RPMI7951 (cell line): Measurements from ENCODE around the gene GPR135. TPM values are rescaled to one million over a fixed set of nuclear protein-coding genes. Genes with fewer than 3 reads are reported as not detected.

Experiments
- DNase-seq: peaks from one replicate; pipeline ENCODE4 v3.0.0-alpha.2; 2012; ENCODE audit warnings: low read depth
- total RNA-seq: library from RNA; depleted of rRNA; stranded (reverse); fragments of >200 nt; shearing (Covaris generic); gene quantifications from 2 replicates; pipeline ENCODE4 v1.2.3, GENCODE V29; 2014; rRNA removed

The GPR135 gene, protein sequence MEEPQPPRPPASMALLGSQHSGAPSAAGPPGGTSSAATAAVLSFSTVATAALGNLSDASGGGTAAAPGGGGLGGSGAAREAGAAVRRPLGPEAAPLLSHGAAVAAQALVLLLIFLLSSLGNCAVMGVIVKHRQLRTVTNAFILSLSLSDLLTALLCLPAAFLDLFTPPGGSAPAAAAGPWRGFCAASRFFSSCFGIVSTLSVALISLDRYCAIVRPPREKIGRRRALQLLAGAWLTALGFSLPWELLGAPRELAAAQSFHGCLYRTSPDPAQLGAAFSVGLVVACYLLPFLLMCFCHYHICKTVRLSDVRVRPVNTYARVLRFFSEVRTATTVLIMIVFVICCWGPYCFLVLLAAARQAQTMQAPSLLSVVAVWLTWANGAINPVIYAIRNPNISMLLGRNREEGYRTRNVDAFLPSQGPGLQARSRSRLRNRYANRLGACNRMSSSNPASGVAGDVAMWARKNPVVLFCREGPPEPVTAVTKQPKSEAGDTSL
- total RNA-seq: 0.48 and 0.68 TPM in 2 replicates

DNA sequence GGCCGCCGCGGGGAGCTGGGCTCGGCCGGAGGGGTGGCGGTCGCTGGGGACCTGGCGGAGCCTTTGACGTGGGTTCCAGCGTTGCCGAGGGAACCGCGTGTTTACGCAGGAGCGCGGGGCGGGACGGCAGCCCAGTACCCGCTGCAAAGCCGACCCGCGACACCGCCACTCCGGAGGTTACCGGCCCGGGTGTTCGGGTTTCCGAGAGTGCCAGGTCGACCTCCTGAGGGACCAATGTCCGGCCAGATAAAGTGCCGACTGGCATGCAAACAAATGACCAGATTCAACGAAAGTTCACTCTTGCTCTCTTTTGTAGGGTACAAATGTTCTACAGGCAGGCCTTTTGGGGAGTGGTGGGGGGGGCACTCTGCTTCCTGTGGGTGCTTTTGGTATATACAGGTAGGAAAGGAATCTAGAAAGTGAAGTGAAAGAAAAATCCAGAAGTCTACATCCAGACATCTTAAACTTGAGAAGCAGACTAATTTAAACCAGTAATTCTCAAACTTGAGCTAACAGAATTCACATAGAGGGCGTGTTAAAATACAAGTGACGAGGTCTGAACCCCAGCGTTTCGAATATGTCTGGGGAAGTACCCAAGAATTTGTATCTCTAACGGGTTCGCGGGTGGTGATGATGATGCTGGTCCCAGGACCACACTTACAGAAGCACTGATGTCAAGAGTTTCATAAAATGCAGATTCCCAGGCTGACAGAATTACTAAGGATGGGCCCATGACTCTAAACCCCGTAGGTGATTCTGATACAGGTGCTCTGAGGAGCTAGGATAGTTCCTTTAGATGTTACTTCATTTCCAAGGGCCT, at the start of gene GPR135:
GPR135 (minus strand) TSS at position 65 of the 820 bp plus-strand sequence. CDS start 154 bp downstream, outside the sequence.
- no peak for DNase-seq

DNA sequence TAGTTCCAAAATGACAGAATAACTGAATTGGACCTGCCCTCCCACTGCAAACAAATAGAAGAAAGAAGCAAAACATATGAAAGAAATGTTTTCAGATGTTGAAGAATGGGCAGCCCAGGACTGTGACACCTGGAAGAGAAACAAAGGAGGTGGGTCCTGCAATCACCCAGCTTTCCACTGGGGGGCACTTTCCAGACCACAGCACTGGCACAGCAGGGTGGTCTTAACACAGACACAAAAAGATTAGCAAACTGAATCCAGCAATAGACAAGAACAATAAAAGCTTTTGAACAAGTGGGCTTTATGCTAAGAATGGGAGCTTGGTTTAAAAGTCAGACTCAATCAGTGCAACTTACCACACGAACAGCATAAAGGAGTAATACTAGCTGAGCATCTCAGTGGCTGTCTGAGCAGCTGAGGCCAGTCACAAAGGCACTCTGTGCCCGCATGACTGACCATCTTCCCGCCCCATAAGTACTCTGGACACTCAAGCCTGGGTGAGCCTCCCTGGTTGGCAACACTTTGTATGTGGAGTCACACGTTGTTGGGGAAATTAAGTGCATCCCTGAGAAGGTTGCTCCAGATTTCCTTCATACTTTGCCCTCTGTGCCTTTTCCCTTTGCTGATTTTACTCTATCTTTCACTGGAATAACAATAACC, 46.9 kb upstream of the GPR135 start:
- DNase-seq: no peak

DNA sequence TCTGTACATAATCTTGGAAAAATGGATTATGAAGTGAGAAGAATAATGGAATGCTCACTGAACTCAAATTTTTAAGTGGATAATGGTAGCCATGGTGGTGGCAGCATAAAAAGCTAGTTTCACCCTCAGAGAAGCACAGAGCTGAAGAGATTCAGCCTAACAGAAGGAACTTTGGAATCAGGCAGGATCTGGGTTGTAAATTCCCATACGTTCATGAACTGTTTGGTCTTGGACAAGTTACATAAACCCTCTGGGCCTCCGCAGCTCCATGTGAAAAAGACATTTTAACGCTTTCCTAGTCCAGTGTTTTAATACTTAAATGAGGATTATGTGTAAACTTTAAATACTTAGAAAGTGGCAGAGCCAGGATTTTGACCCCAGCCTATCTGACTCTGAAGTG, 45.8 kb upstream of the GPR135 start:
- no peak for DNase-seq

DNA sequence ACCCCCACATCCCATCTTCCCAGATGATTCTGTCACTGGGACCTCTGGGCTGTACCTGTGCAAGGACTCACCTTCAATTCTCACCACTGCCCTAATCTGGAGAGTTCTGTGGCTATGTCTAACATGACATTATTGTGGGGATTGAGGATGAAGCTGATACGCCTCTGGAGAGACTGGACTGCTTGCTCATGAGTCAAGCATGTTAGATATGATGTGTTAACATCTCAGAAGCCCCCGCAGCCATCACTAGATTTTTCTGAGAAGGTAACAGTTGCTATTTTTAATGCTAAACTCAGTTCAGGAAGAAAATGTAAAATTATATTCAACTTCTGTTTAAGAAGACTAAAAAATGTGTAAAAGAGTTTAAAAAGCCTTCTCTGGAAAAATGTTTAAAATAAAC, 44.8 kb upstream of the GPR135 start:
- no peak for DNase-seq

DNA sequence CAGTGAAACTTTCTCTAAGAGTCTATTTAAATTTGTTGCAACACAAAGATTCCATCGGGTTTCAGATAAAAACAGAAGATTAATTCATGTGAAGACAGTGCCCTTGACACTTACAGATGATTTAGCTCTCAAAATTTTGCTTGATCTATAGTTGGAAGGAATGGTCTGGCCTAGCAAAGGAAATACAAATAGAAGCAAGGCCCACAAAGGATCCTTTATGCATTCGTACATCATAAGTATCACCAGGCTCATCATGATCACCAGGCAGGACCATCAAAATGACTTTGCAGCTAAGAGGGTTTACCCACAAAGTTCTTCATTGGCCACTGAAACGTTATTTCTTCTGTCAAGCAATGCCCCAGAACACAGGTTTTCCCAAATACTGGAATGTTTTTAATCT, 43.9 kb upstream of the GPR135 start:
- no peak for DNase-seq

DNA sequence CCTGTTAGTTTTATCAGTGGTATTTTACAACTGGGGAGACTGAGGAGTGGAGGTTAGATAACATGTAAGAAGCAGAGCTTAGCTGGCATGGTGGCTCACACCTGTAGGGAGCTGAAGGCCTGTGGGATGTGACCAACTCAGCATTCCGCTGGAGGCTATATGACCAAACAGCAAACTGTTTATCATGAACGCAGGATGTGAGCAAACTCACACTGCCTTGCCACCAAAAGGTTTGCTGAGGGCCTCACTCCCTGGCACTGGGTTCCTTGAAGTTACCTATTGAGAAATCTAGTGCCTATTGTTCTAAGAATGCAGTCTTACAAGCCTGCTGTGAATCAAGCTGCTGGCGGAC, 42.5 kb upstream of the GPR135 start:
- no peak for DNase-seq

DNA sequence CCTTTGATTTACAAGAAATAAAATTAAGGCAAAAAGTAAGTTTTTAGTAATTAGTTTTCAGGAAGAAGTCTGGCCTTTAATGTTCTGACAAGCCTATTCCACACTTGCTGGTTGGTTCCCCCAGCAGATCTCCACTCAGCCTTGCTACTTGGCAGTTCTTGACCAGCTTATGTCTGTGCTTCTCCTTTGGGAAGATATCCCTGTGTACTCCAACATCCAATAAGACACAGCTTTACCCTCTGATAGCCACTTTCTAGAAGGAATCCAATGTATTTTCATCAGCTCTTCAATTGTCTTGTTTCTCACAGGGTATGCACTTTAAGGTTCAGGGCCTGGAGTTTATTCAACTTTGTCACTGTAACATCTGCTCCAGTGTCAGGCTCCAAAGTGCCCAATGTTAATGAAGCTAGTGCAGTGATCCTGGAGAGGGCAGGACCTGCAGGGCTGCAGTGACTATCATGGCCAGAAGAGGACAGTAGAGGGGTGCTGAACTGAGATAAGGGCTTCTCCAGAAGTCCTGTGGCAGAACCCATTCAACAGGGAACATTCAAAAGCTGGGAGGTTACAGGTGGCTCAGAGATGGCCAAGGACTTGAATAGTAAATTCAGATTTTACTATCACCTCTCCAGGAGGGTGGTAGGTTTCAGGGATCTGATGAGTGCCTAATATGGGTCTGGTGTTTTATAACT, 42.0 kb upstream of the GPR135 start:
- DNase-seq: peak; percentile 43

DNA sequence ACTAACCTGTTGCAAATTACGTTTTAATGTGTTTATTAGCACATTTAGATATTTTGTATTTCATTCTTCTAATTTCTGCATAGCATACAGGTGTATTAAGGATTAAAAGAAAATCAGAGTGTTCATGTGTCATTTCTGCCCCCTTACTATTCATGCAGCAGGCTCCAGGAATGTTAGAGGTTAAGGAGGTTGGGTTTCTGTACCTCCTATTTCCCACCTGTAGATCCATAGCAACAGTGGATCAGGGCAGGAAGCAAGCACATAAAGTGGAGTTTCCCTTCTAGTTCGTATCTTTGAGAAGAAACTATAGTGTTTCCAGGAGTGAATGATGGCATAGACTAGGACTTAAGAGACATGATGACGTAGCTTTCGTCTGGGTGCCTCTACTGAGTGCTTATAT, 38.1 kb upstream of the GPR135 start:
- DNase-seq: no peak

DNA sequence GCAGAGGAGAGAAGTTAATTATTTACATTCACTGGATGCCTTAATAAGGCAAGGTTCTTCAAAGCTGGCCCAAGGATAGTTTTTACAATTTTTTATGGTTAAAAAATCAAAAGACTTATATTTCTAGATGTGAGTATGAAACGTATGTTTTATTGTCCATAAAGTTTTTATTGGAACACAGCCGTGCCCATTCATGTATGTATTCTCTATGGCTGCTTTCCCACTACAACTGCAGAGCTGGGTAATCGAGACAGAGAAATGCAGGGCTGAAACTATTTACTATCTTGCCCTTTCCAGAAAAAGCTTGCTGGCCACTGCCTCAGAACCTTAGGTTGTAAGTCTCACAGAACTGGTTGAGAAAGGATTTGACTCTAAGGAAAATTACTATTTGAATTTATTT, 35.6 kb upstream of the GPR135 start:
- DNase-seq: no peak

DNA sequence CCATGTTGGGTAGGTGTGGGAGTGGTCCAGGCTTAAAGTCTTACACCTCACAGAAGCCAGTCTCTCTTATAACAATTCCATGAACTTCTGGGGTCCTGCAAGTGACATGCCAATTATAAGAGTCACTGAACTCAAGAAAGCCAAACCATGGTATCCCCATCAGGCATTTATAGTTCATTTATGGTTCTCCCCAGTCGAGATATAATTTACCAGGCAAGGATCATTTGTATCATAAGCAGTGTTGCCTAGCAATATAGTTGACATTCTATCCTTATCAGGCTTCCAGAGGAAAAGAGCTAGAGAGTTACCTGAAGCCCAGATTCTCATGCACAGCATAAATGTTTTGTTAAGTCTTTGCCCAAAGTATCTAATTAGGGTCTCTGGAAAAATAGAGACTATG, 27.2 kb upstream of the GPR135 start:
- no peak for DNase-seq

DNA sequence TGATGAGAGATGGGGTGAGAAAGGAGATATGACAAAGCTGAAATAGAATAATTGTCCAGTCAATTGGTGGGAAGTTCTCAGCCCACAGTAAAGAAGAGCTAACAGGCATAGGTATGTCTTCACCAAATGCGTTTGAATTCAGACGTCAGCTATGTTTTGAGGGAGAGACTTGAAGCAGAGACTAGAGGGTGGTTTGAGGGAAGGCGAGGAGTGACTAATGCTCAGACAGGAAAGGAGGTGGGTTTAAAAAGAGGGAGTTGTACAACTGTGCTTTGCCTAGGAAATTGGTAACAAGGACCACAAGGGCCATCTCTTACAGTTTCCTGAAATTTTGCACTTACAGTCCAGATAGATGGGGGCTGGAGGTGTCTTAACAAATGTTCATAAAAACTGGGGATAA, 25.6 kb upstream of the GPR135 start:
- DNase-seq: no peak

DNA sequence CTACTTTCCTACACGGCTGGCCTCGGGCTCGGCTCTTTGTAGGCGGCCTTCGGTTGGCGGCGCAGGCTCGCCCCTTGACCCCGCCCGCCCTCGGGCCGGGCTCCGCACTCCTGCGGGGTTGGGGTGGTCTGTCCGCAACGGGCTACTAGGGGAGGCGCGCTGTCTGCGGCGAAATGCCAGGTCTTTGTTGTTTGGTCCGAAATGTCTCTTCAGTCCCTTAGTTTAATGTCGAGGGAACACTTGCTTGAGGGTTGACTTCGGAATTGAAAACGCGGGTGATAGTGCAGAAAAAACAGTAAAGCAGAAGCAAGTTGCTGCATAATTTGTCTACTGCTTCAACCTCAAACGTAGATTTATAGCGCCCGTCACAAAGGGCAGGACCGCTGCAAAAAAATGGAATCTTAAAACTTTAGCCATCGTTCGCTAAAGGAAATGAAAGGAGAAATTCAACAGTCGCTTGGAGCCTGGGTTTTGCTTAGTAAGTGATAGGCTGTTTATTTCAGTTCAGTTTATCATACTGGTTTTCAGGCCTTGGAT, 19.5 kb upstream of the GPR135 start:
- no peak for DNase-seq

DNA sequence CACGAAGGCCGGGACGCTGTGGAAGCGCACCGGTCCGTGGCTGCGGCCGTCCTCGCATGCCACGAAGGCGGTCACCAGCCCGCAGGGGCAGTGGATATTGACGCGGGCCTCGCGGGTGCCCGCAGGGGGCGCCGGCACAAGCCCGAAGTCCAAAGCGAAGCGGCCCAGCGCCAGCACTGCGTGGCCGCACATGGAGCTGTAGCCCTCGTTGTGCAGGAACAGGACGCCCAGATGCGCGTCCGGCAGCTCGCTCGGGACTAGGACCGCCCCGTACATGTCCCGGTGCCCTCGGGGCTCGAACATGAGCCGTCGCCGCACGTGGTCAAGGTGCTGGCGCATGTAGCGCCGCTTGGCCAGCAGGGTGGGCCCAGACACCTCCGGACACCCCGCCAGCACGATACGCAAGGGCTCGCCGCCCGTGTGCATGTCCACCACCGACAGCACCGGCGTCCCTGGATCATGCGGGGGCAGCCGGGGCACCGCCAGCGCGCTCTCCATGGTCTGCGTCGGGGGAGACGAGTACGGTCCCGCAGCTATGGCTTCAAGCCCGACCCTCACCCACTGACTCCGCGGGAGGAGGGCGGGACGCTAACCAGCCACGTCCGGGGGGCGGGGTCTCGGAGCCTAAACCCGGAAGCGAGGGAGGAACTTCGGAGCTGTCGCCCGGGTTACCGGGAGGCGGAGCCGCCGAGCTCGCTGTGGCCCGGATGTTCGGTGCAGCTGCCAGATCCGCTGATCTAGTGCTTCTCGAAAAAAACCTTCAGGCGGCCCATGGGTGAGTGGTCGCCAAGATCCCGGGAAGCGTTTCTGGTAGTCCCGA, 18.8 kb upstream of the GPR135 start, which contains the start of the genes JKAMP and L3HYPDH:
JKAMP (plus strand) TSS at position 699 of the 820 bp plus-strand sequence; CDS start at position 772, 73 bp downstream.
L3HYPDH (minus strand) TSS at position 590 of the 820 bp plus-strand sequence; CDS start at position 498, 92 bp downstream.
- DNase-seq: peak; percentile 91

DNA sequence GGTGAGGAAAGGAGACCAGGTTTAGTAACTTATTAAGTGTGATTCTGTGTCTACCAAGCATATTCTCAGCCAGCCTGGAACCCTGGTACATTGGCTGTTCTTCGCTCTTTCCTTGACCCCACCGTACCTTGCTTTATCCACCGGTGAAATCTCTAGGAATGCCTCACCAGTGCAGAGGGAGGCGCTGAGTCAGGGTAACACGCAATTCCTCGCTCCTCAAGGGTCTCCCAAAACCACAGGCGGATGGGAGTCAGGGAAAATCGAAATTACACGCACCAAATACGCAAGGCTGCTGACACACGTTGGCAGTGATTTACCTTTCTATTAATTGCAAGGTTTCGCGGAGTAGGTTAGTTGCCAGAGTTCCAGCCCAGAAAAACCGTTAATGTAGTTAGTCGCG, 18.2 kb upstream of the GPR135 start:
- peak; percentile 63 for DNase-seq

DNA sequence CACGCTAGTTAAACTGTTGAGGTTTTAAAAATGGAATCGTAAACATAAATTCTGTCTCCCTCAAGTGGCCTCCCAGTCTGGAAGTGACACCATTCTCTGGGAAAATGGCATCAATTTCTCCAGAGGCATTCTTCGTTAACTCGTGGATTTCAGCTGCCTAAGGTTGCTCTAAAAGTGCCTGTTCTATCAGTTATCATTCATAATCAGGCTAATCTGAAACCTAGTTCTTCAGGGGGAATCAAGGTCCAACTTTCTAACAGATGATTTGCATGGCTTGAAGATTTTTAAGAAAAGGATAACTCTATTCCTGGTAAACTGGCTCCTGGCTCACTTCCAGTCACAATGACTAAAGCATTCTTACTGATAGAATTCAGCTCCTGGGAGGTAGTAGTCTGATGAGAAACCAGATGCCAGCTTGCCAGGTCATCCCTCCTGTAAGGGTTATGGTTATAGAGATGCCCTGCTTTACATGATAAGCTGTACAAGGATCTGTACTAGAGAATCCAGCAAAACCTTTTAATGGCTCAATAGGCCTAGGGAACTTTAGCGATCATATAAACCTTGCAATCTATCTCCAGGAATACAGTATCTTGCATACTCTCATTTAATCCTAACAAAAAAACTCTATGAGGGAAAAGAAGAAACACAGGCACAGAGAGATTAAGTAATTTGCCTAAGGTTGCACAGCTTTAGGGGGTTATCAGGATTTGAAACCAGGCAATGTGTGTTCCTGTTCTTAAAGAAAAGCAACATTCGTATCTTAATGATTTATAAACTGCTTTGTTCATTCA, 17.6 kb upstream of the GPR135 start:
- peak; percentile 90 for DNase-seq

DNA sequence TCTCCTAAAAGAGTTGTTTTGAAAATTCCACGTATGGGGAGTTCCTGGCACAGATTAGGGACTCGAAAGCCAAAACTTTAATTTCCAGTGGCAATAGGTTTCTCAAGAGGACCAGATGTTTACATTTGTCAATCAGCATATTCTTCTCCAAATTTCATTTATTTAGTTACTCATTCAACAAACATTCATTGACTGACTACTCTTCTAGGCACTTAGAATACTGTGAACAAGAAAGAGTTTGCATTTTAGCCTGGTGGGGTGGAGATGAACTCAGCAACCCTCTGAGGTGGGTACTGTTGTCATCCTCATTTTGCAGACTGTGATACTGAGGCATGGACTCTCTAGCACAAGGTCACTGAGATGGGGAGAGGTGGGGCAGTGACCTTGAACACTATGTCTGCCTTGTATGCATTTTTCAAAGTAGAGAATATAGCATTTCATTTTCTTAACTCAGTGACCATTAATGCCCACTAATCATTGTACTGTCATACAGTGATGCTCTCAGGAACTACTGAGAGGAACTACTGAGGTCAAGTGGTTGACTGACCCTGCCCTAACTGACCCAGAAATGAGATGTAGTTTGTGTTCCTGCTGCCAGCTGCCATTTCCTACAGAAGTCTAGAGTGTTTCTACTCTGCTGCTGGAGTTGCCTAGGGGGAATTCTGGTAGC, 16.8 kb upstream of the GPR135 start:
- DNase-seq: peak; percentile 30

DNA sequence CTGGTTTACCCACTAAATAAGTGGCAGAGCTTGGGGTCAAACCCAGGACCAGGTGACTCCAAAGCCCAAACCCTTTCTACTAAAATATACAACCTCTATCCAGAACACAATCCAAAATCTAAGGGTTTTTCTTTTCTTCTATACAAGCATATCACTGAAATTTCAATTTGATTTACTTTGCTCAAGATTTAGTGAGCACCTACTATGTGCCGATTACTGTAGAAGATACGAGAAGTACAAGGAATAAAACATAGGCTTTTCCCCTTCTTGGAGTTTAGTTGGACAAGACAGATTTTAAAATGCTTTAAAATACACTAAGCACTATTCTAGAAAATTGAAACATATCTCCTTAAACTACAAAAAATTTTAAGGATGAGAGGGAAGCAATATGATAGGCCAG, 16.2 kb upstream of the GPR135 start:
- DNase-seq: no peak

DNA sequence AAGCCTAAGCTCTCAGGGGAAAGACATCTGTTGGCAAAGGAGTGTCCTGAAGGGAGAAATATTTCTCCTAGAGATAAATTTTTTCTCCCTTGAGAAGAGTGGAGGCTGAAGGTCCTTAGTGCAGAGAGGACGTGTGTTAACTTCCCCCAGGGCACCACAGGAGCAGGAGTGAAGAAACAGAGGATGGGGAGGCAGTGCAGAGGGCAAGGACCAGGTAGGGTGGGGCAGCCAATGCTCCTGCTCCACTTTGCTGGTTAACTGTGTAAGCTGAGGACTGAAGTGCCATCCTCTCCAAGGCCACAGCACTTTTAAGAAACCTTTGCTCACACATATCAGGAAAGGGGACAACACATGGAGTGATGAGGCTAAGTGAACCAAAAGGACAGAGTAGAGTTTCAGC, 15.0 kb upstream of the GPR135 start:
- DNase-seq: no peak

DNA sequence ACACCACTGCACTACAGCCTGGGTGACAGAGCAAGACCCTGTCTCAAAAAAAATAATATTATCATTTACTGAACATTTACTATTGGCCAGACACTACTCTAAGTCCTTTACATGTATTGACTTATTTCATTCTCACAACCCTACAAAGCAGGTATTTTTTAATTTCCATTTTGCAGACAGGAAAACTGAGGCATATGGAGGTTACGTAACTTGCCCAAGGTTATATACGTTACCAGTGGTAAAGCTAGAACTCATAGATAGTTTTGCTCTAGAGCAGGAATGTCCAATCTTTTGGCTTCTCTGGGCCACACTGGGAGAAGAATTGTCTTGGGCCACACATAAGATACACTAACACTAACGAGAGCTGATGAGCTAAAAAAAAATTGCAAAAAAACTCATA, 13.4 kb upstream of the GPR135 start:
- DNase-seq: no peak
